ENCODE data around the gene P3H1.
"Not testable (repeated sequence)": the region's sequence is repeated elsewhere in the genome, so short reads cannot be mapped to it uniquely, and the experiment has no call there.

P3H1 gene

GRCh38 chr1:42776502-42776901 lies 9.7 kb upstream of the P3H1 start:
- in situ Hi-C loops (cut with MboI; ENCODE audit: low sequenced_read_pairs), result loop anchor here (25.0 kb wide), 1 partner anchor 286 kb away; no protein-coding TSS in a partner anchor

- in situ Hi-C loops (cut with MboI; ENCODE audit: low sequenced_read_pairs), result loop anchor here (25.0 kb wide), 1 partner anchor 287 kb away; no protein-coding TSS in a partner anchor
These were observed 8.2 kb upstream of the P3H1 start for GRCh38 chr1:42774928-42775526.

- in situ Hi-C loops (cut with MboI; ENCODE audit: low sequenced_read_pairs), result no loop called here
These were observed 6.6 kb upstream of the P3H1 start for GRCh38 chr1:42773420-42773819.

GRCh38 chr1:42769811-42770210 lies 3.0 kb upstream of the P3H1 start:
- in situ Hi-C loops (cut with MboI; ENCODE audit: low sequenced_read_pairs), result no loop called here

GRCh38 chr1:42768172-42768571 lies 1.3 kb upstream of the P3H1 start:
- in situ Hi-C loops (cut with MboI; ENCODE audit: low sequenced_read_pairs), result no loop called here

- in situ Hi-C loops (cut with MboI; ENCODE audit: low sequenced_read_pairs), result no loop called here
These were observed 727 bp upstream of the P3H1 start for GRCh38 chr1:42767510-42768000.

GRCh38 chr1:42765832-42766740 lies 742 bp downstream of the P3H1 start:
- in situ Hi-C loops (cut with MboI; ENCODE audit: low sequenced_read_pairs), result no loop called here

GRCh38 chr1:42765269-42765668 lies 1.6 kb downstream of the P3H1 start:
- in situ Hi-C loops (cut with MboI; ENCODE audit: low sequenced_read_pairs), result no loop called here

- in situ Hi-C loops (cut with MboI; ENCODE audit: low sequenced_read_pairs), result no loop called here
These were observed 4.6 kb downstream of the P3H1 start for GRCh38 chr1:42762269-42762668.

GRCh38 chr1:42761567-42761966 lies 5.3 kb downstream of the P3H1 start:
- in situ Hi-C loops (cut with MboI; ENCODE audit: low sequenced_read_pairs), result no loop called here

GRCh38 chr1:42759114-42759513 lies 7.7 kb downstream of the P3H1 start:
- in situ Hi-C loops (cut with MboI; ENCODE audit: low sequenced_read_pairs), result no loop called here

GRCh38 chr1:42758641-42759040 lies 8.2 kb downstream of the P3H1 start:
- in situ Hi-C loops (cut with MboI; ENCODE audit: low sequenced_read_pairs), result no loop called here

- in situ Hi-C loops (cut with MboI; ENCODE audit: low sequenced_read_pairs), result no loop called here
These were observed 8.9 kb downstream of the P3H1 start for GRCh38 chr1:42757892-42758275.

GRCh38 chr1:42756956-42757891 lies 9.6 kb downstream of the P3H1 start:
- in situ Hi-C loops (cut with MboI; ENCODE audit: low sequenced_read_pairs), result no loop called here

- in situ Hi-C loops (cut with MboI; ENCODE audit: low sequenced_read_pairs), result no loop called here
These were observed 13.8 kb downstream of the P3H1 start for GRCh38 chr1:42753070-42753469.

GRCh38 chr1:42752284-42752683 lies 14.5 kb downstream of the P3H1 start:
- in situ Hi-C loops (cut with MboI; ENCODE audit: low sequenced_read_pairs), result no loop called here

- in situ Hi-C loops (cut with MboI; ENCODE audit: low sequenced_read_pairs), result not testable (repeated sequence)
These were observed 15.2 kb downstream of the P3H1 start for GRCh38 chr1:42751511-42752070.

GRCh38 chr1:42750041-42750440 lies 16.8 kb downstream of the P3H1 start:
- in situ Hi-C loops (cut with MboI; ENCODE audit: low sequenced_read_pairs), result no loop called here

- in situ Hi-C loops (cut with MboI; ENCODE audit: low sequenced_read_pairs), result no loop called here
These were observed 18.1 kb downstream of the P3H1 start for GRCh38 chr1:42748461-42749410.

- in situ Hi-C loops (cut with MboI; ENCODE audit: low sequenced_read_pairs), result no loop called here
These were observed 18.8 kb downstream of the P3H1 start for GRCh38 chr1:42748021-42748420.
